AG20443 (cell line): ENCODE measurements around the gene BTBD19.
"Not testable (repeated sequence)": the region's sequence is repeated elsewhere in the genome, so short reads cannot be mapped to it uniquely, and the experiment has no call there.

ENCODE experiments used
- DNase-seq: peaks from one replicate; pipeline ENCODE4 v3.0.0; 2012; ENCODE audit warnings: low spot score, mixed read lengths

Gene BTBD19

GRCh38 chr1:44788120-44788860, 20.0 kb upstream of the BTBD19 start, which contains the start of gene BEST4:
Gene BEST4 (minus strand): TSS chr1:44788170. CDS start chr1:44787705, 465 bp downstream.
- DNase-seq = no peak

GRCh38 chr1:44790968-44791801, 17.1 kb upstream of the BTBD19 start:
- DNase-seq = no peak

GRCh38 chr1:44792736-44793502, 15.4 kb upstream of the BTBD19 start:
- no peak for DNase-seq

- not testable (repeated sequence) for DNase-seq
These were observed 10.4 kb upstream of the BTBD19 start for GRCh38 chr1:44797886-44798285.

GRCh38 chr1:44798481-44799365, 9.6 kb upstream of the BTBD19 start:
- DNase-seq = no peak

- peak; percentile 97 for DNase-seq
These were observed 8.3 kb upstream of the BTBD19 start, which contains the start of gene PLK3 for GRCh38 chr1:44799770-44800584. Gene PLK3 (plus strand): TSS chr1:44800377. CDS start chr1:44800464, 87 bp downstream.

- no peak for DNase-seq
These were observed 6.6 kb upstream of the BTBD19 start for GRCh38 chr1:44801491-44802305.

- DNase-seq = no peak
These were observed 5.8 kb upstream of the BTBD19 start for GRCh38 chr1:44802306-44803061.

- no peak for DNase-seq
These were observed 5.3 kb upstream of the BTBD19 start for GRCh38 chr1:44803062-44803311.

GRCh38 chr1:44803312-44804095, 4.8 kb upstream of the BTBD19 start:
- no peak for DNase-seq

GRCh38 chr1:44805311-44806024, 2.9 kb upstream of the BTBD19 start:
- no peak for DNase-seq

GRCh38 chr1:44806025-44806703, 2.2 kb upstream of the BTBD19 start:
- no peak for DNase-seq

- DNase-seq = no peak
These were observed 1.5 kb upstream of the BTBD19 start, which contains the start of gene DYNLT4 for GRCh38 chr1:44806704-44807363. Gene DYNLT4 (minus strand): TSS chr1:44807351. CDS start chr1:44806668, 683 bp downstream.

GRCh38 chr1:44807364-44808062, 810 bp upstream of the BTBD19 start:
- DNase-seq = peak; percentile 93
